ENCODE measurements around the gene PNPLA7.

GRCh38 chr9:137421838-137422603, 128.2 kb downstream of the PNPLA7 start:
- TF ChIP-seq CTCF (IDR thresholded peaks at IDR 0.05) (no peak), POLR2AphosphoS5 (IDR thresholded peaks at IDR 0.05) (no peak), POLR2A (IDR thresholded peaks at IDR 0.05) (no peak), EP300 (IDR thresholded peaks at IDR 0.05) (no peak)
